HEK293 (cell line): ENCODE results near the gene NDRG4.

Source experiments
- CTCF ChIA-PET: fragments of 350-600 bp; formaldehyde crosslinking; extraction: SDS; loops from one replicate; lab custom pipeline; 2021; ENCODE audit warnings: antibody characterized with exemption; lab: Yijun Ruan, JAX
- POLR2A ChIA-PET: fragments of 300-600 bp; formaldehyde crosslinking; extraction: SDS; loops from one replicate; lab custom pipeline; 2020; ENCODE audit warnings: antibody characterized with exemption, inconsistent platforms; lab: Yijun Ruan, JAX
- H3K27ac ChIP-seq: fragments of 200-500 bp; sonication (Bioruptor generic); 2 replicates; pipeline ENCODE4 v1.5.1; 2014; ENCODE audit warnings: low read depth, low read length, control low read depth, inconsistent platforms; ENCODE audit errors: extremely low read depth
- H3K36me3 ChIP-seq, 2 experiments: fragments of 200-500 bp in 1 of 2; sonication (Bioruptor generic) in 1 of 2; 1 replicate in 1 of 2; 2 replicates in 1 of 2; pipeline ENCODE4 v1.5.1; 2014 to 2017; ENCODE audit warnings: inconsistent platforms in 2 of 2, low read length in 2 of 2; ENCODE audit not compliant: control insufficient read depth in 2 of 2, insufficient read depth in 1 of 2
- H3K4me1 ChIP-seq: fragments of 200-500 bp; sonication (Bioruptor generic); 2 replicates; pipeline ENCODE4 v1.5.1; 2014; ENCODE audit warnings: mild to moderate bottlenecking, low read length, inconsistent platforms; ENCODE audit not compliant: control insufficient read depth, insufficient read depth
- H3K4me3 ChIP-seq: 2 replicates; pipeline ENCODE4 v1.5.1; 2011; ENCODE audit warnings: low read depth, mild to moderate bottlenecking, control low read depth, low read length, moderate library complexity
- H3K9me3 ChIP-seq: fragments of 200-500 bp; sonication (Bioruptor generic); 2 replicates; pipeline ENCODE4 v1.5.1; 2014; ENCODE audit warnings: low read depth, low read length, inconsistent platforms; ENCODE audit not compliant: control insufficient read depth, insufficient read depth
- FEZF1 ChIP-seq: fragments of 450-650 bp; formaldehyde crosslinking; IDR thresholded peaks from 2 replicates; pipeline ENCODE4 v1.5.1; 2016; ENCODE audit warnings: missing biosample characterization, missing genetic modification characterization
- KLF16 ChIP-seq: fragments of 450-650 bp; formaldehyde crosslinking; IDR thresholded peaks from 2 replicates; pipeline ENCODE4 v1.5.1; 2017; ENCODE audit warnings: missing biosample characterization, missing genetic modification characterization
- MYNN ChIP-seq: fragments of 450-650 bp; formaldehyde crosslinking; IDR thresholded peaks from 2 replicates; pipeline ENCODE4 v1.5.1; 2016; ENCODE audit warnings: missing biosample characterization, missing genetic modification characterization, borderline replicate concordance
- PBX3 ChIP-seq: sonication (generic); formaldehyde crosslinking; IDR thresholded peaks from 2 replicates; pipeline ENCODE4 v1.8.1; 2022; ENCODE audit warnings: mild to moderate bottlenecking, moderate library complexity, missing genetic modification reagents
- ZBTB17 ChIP-seq: fragments of 450-650 bp; formaldehyde crosslinking; IDR thresholded peaks from 2 replicates; pipeline ENCODE4 v1.5.1; 2016; ENCODE audit warnings: missing biosample characterization, missing genetic modification characterization
- ZBTB20 ChIP-seq: fragments of 450-650 bp; formaldehyde crosslinking; IDR thresholded peaks from 2 replicates; pipeline ENCODE4 v1.5.1; 2016; ENCODE audit warnings: missing biosample characterization, missing genetic modification characterization
- ZBTB8A ChIP-seq: fragments of 450-650 bp; formaldehyde crosslinking; IDR thresholded peaks from 2 replicates; pipeline ENCODE4 v1.5.1; 2016; ENCODE audit warnings: missing biosample characterization, missing genetic modification characterization
- ZFP3 ChIP-seq: fragments of 450-650 bp; formaldehyde crosslinking; IDR thresholded peaks from 2 replicates; pipeline ENCODE4 v1.5.1; 2016; ENCODE audit warnings: low read depth, missing biosample characterization, missing genetic modification characterization
- ZNF174 ChIP-seq: fragments of 450-650 bp; formaldehyde crosslinking; IDR thresholded peaks from 2 replicates; pipeline ENCODE4 v1.5.0; 2017; ENCODE audit warnings: missing biosample characterization, mild to moderate bottlenecking, missing genetic modification characterization
- ZNF274 ChIP-seq, 2 experiments: fragments of 200-500 bp in 1 of 2; fragments of 450-650 bp in 1 of 2; sonication (Bioruptor generic) in 1 of 2; formaldehyde crosslinking in 1 of 2; IDR thresholded peaks; 2 replicates each; pipeline versions ENCODE4 v1.5.1 to v1.6.1; 2014 to 2016; ENCODE audit warnings: borderline replicate concordance in 1 of 2, inconsistent platforms in 1 of 2, low read length in 1 of 2, missing biosample characterization in 1 of 2, missing genetic modification characterization in 1 of 2
- ZNF341 ChIP-seq: fragments of 450-650 bp; formaldehyde crosslinking; IDR thresholded peaks from 2 replicates; pipeline ENCODE4; 2016; ENCODE audit warnings: low read depth, missing biosample characterization, missing genetic modification characterization
- ZNF416 ChIP-seq: fragments of 450-650 bp; formaldehyde crosslinking; IDR thresholded peaks from 2 replicates; pipeline ENCODE4 v1.5.1; 2016; ENCODE audit warnings: missing biosample characterization, missing genetic modification characterization
- ZNF473 ChIP-seq: fragments of 450-650 bp; formaldehyde crosslinking; IDR thresholded peaks from 2 replicates; pipeline ENCODE4 v1.5.1; 2017; ENCODE audit warnings: missing biosample characterization, missing genetic modification characterization
- ZNF488 ChIP-seq: fragments of 450-650 bp; formaldehyde crosslinking; IDR thresholded peaks from 2 replicates; pipeline ENCODE4 v1.5.1; 2016; ENCODE audit warnings: missing biosample characterization, missing genetic modification characterization
- ZNF623 ChIP-seq: fragments of 450-650 bp; formaldehyde crosslinking; IDR thresholded peaks from 2 replicates; pipeline ENCODE4 v1.5.1; 2016; ENCODE audit warnings: missing biosample characterization, missing genetic modification characterization
- ZNF692 ChIP-seq: fragments of 450-650 bp; formaldehyde crosslinking; IDR thresholded peaks from 2 replicates; pipeline ENCODE4 v1.5.1; 2016; ENCODE audit warnings: missing biosample characterization, missing genetic modification characterization
- ZNF768 ChIP-seq: fragments of 450-650 bp; formaldehyde crosslinking; IDR thresholded peaks from 2 replicates; pipeline ENCODE4 v1.5.1; 2018; ENCODE audit warnings: missing biosample characterization, mild to moderate bottlenecking, missing genetic modification characterization
- ZNF792 ChIP-seq: fragments of 450-650 bp; formaldehyde crosslinking; IDR thresholded peaks from 2 replicates; pipeline ENCODE4 v1.5.1; 2016; ENCODE audit warnings: missing biosample characterization, missing genetic modification characterization
- TF ChIP-seq, protein P1 (sequence below): fragments of 450-650 bp; formaldehyde crosslinking; IDR thresholded peaks from 2 replicates; pipeline ENCODE4 v1.5.1; 2016; ENCODE audit warnings: missing biosample characterization, missing genetic modification characterization
- TF ChIP-seq, protein P2 (sequence below): fragments of 450-650 bp; formaldehyde crosslinking; IDR thresholded peaks from 2 replicates; pipeline ENCODE4 v1.5.1; 2016; ENCODE audit warnings: missing biosample characterization, missing genetic modification characterization

Gene NDRG4

GRCh38 chr16:58498341-58499091, 1.4 kb upstream of the NDRG4 start:
- no peak overlapping the region for H3K27ac ChIP-seq
- ChIA-PET POLR2A (no interaction called here), CTCF (no interaction called here)
- no peak overlapping the region for H3K4me3 ChIP-seq
- H3K4me1 ChIP-seq: peaks cover 5% of the 10 kb centered on the region
- H3K9me3 ChIP-seq: no peaks in the 10 kb centered on the region
- no peaks in the 10 kb centered on the region for H3K36me3 ChIP-seq
- TF ChIP-seq ZNF768 (tag by site-specific recombination) (peak; percentile 91), ZNF341 (tag by site-specific recombination) (no peak), MYNN (tag by site-specific recombination) (no peak)
- TF ChIP-seq, protein P1, sequence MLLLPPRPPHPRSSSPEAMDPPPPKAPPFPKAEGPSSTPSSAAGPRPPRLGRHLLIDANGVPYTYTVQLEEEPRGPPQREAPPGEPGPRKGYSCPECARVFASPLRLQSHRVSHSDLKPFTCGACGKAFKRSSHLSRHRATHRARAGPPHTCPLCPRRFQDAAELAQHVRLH (tag by site-specific recombination): 0 out of 2 replicates have a peak, but pooled peaks have one; percentile 31
- TF ChIP-seq, all 188 proteins: peak for 2

GRCh38 chr16:58499092-58499511, 841 bp upstream of the NDRG4 start:
- POLR2A ChIA-PET: interaction anchor here (1.3 kb wide), 1 partner anchor 21 kb away, joined by 5 read pairs; no protein-coding TSS in a partner anchor
- CTCF ChIA-PET: interaction anchor here (0.6 to 2.2 kb wide), 2 partner anchors 13 to 232 kb away, joined by 3 to 5 read pairs; no protein-coding TSS in a partner anchor

DNA sequence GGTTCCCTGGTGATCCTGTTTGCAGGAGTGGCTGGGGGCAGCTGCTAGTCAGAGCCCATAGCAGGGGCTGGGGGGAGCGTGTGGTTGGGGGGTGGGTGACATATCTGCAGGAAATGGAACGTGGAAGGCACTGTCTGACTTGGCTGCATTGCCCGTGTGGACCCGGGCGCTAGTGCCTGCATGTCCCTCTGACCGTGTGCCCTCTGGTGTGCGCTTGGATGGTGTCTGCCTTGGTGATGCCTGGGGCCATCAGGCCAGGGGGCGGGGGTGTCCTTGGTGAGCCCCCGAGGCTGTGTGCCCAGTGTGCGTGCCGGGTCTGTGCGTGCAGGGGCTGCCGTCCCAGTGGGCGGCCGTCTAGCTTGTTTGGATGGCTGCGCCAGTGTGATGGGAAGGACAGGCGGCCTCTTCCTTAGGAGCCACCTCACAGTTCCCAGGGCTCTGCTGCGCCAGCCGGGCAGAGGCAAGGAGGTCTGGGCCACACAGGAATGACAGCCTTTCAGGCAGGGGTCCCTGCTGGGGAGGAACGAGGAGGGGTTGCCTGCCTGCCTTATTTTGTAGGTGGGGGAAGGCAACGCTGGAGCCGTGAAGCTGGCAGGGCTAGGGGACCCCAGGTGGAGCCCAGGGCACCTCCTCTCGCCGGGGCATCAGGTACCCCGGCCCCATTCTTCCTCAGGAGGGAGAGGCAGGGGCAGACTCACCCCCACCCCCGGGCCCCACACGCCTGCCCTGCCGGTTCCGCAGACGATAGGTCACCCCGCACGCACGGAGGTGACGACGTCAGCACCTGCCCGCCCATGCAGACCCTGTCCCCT, 693 bp downstream of the NDRG4 start:
- H3K27ac ChIP-seq: peak overlapping the region; percentile 31; the same call in 1 of the 2 replicates
- H3K4me3 ChIP-seq: peak overlapping the region; percentile 31
- H3K4me1 ChIP-seq: peaks cover 5% of the 10 kb centered on the region
- peaks cover 0 to 5% of the 10 kb centered on the region in 2 experiments; a peak in 1 of 3 replicates for H3K36me3 ChIP-seq
- ChIA-PET POLR2A (interaction anchor here (0.6 to 1.3 kb wide), 4 partner anchors 16 to 371 kb away, joined by 3 to 7 read pairs (median 4); partner anchors contain the start of gene CFAP20), CTCF (interaction anchor here (1.0 to 2.2 kb wide), 2 partner anchors 11 to 486 kb away, joined by 3 to 5 read pairs; no protein-coding TSS in a partner anchor)
- H3K9me3 ChIP-seq: no peaks in the 10 kb centered on the region
- TF ChIP-seq ZNF692 (tag by site-specific recombination) (peak; percentile 72), ZBTB8A (no peak), ZNF623 (tag by site-specific recombination) (no peak), ZBTB20 (tag by site-specific recombination) (no peak), FEZF1 (tag by site-specific recombination) (no peak), ZNF792 (tag by site-specific recombination) (0 out of 2 replicates have a peak, but pooled peaks have one; percentile 48), ZNF488 (tag by site-specific recombination) (no peak), ZFP3 (no peak), ZNF473 (tag by site-specific recombination) (no peak)
- TF ChIP-seq, protein P1 (tag by site-specific recombination): no peak

More at GRCh38 chr16:58499092-58499511, 841 bp upstream of the NDRG4 start:
- H3K27ac ChIP-seq: no peak overlapping the region
- peaks cover 0 to under 1% of the 10 kb centered on the region in 2 experiments; a peak in 1 of 3 replicates for H3K36me3 ChIP-seq
- no peaks in the 10 kb centered on the region for H3K9me3 ChIP-seq
- TF ChIP-seq KLF16 (tag by site-specific recombination): no peak
- TF ChIP-seq PBX3 (CRISPR knock-in tag): no peak
- no peak for TF ChIP-seq ZBTB17 (tag by site-specific recombination)
- no peak for TF ChIP-seq ZNF623 (tag by site-specific recombination)
- TF ChIP-seq ZNF174 (tag by site-specific recombination): no peak
- TF ChIP-seq, protein P2, sequence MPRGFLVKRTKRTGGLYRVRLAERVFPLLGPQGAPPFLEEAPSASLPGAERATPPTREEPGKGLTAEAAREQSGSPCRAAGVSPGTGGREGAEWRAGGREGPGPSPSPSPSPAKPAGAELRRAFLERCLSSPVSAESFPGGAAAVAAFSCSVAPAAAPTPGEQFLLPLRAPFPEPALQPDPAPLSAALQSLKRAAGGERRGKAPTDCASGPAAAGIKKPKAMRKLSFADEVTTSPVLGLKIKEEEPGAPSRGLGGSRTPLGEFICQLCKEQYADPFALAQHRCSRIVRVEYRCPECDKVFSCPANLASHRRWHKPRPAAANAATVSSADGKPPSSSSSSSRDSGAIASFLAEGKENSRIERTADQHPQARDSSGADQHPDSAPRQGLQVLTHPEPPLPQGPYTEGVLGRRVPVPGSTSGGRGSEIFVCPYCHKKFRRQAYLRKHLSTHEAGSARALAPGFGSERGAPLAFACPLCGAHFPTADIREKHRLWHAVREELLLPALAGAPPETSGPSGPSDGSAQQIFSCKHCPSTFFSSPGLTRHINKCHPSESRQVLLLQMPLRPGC (tag by site-specific recombination): no peak
- TF ChIP-seq ZNF416 (tag by site-specific recombination): no peak
- no peak for TF ChIP-seq ZNF274 (IDR thresholded peaks at IDR 0.05; ENCODE audit: low read length)
- no peak for TF ChIP-seq ZNF274 (tag by site-specific recombination; IDR thresholded peaks at IDR 0.05; ENCODE audit: borderline replicate concordance)
- TF ChIP-seq, all 188 proteins: peak for 0
- Histone ChIP-seq H3K4me1 (peaks cover 5% of the 10 kb centered on the region), H3K4me3 (no peak overlapping the region)
